Skin of body (tissue), 2 donors: Measurements from ENCODE around the gene RBM20. TPM values are rescaled to one million over a fixed set of nuclear protein-coding genes. Genes with fewer than 3 reads are reported as not detected.
A peak's percentile ranks its signal among the peaks of the same experiment; 100 is the strongest.
"Not testable (repeated sequence)": the region's sequence is repeated elsewhere in the genome, so short reads cannot be mapped to it uniquely, and the experiment has no call there.

Experiments
- DNase-seq: peaks from one replicate; lab custom pipeline; 2025; lab: John Stamatoyannopoulos, UW
- total RNA-seq: library from RNA; depleted of rRNA; stranded (reverse); fragments of >200 nt; gene quantifications from one replicate; pipeline ENCODE4 v1.2.3, GENCODE V29; 2014

Gene RBM20
- total RNA-seq: 2.4 TPM

DNA sequence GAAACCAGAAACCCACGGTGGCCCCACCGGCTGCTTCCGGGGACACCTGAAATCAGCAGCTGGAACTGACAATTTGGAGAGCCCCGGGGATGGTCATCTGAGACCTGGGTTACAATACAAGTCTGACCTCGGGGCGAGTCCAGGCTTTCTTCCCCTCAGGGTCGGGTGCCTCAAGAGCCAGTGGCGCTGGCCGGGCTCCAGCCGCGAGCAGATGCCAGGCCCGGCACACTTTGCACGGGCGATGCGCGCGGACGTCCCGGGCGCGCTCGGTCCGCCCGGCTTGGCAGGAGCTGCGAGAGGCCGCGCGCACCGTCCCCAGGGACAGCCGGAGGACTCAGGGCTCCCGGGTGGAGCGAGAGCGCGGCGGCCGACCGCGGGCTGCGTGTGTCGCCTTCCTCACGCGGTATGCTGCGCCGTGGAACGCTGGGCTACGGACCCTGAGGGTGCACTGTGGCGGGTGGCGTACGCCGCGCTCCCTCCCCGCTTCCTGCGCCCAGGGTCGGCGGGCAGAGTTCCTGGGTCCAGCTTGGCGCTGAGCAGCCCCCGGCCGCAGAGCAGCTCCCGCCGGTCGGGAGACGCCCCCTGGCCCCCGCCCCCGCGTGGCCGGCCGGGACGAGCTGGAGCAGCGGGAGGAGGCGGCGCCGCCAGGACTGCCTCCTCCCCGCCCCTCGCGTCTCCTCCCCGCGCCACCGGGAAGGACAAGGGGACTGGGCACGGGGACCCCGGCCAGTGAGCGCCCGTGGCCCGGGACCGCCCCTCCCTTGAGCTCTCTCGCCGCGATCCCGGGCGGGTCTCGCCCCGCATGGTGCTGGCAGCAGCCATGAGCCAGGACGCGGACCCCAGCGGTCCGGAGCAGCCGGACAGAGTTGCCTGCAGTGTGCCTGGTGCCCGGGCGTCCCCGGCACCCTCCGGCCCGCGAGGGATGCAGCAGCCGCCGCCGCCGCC, at the start of gene RBM20:
Gene RBM20 (plus strand): TSS at position 684 of the 945 bp plus-strand sequence. CDS start 119 bp downstream, at position 803.
- DNase-seq: no peak

DNA sequence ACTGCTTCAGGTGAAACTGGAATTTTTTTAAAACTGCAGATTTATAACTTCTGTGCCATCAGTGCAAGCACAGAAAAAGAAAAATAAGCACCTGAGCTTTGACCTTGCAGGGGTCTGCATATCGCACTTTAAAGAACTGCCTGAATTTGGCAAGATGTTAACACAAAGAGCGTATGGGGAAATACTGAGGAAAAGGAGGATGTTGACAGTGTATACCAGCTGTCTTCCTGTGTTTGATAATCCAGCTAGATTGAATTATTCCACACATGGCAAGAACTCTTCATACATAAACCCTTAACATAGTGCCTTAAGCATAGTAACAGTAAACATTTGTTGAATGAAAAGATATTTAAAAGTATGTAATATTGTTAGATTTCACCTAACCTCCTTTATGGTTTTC, 46.7 kb upstream of the RBM20 start:
- no peak for DNase-seq

DNA sequence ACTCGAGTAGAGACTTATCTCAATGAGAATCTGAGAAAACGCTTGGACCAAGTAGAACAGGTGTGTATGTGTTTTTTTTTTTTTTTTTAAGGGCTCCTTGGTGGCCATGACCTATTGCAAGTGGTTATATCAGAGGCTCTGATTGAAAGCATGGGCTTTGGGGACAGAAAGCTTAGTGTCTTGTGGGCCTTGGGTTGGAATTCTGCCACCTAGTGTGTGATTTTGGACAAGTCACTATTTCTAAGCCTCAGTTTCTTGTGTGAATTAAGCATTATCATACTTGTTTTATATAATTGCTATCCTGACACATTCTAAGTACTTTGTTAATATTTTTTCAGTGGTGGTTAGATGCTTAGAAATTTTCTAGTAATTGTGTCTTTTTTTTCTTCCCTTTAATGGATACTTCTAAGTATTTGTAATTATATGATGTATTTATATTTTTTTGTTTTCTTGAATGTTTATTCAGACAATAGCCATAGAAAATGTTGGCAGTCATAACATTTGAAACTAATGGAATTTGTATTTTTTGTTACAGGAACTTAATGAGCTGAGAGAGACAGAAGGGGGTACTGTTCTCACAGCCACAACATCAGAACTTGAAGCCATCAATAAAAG, 43.5 kb upstream of the RBM20 start:
- DNase-seq: peak; percentile 14

DNA sequence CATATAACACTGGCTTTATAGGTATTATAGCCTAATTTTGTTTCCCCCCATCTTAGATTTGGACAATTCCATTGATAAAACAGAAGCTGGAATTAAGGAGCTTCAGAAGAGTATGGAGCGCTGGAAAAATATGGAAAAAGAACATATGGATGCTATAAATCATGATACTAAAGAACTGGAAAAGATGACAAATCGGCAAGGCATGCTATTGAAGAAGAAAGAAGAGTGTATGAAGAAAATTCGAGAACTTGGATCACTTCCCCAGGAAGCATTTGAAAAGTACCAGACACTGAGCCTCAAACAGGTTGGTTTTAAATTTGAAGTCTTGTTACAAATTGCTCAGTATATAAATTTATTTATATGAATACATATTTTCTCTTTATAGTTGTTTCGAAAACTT, 42.6 kb upstream of the RBM20 start:
- DNase-seq: no peak

DNA sequence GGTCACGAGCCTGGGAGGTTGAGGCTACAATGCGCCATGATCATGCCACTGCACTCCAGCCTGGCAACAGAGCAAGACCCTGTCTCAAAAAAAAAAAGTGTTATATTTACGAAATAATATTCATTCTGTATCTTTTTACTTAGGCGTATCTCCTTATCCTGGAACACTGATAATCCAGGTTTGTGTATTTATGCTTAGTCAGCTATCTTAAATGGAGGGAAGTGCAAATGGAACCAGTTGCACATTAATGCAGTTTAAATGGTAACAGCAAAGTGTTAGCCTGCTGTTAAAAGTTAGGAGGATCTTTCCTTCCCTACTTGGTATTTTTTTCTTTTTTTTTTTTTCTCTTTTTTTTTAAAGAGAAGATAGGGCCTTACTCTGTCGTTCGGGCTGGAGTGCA, 36.0 kb upstream of the RBM20 start:
- DNase-seq: no peak

DNA sequence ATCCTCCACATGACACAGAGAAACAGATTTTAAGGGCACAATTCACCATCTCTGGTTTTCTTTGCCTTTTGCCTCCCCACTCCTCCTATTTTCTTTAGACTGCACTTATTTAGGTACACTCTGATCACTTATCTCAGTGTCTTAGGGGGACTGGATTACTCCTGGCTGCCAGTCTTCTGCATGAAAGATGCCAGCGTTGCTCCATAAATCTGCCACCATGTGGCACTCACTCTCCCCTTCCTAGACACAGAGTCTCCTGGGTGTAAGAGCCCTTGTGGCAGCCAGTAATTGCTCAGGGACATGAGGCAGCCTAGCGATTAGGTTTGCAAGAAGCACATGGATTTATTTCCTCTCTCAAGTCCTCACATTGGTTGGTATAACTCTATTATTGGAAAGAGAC, 34.5 kb upstream of the RBM20 start:
- no peak for DNase-seq

DNA sequence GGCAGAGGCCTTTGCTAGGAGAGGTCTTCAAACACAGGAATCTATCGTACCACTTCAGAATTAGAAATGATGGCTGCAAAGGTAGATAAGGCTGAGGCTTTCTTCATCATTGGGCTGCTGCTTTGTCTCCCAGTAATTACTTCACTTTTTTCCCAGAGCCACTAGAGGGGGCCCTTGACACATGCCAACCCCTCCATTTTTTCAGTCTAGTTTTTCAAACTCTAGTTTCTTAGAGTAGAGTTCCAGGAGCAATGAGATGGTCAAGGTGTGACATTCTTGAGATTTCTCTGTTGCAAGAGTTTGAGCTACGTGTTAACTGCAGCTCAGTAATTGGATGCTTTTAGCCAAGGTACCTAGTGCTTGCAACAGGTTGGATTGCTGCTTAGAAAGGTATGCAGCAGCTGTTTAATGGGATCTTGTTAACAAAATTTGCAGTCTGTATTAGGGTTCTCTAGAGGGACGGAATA, 33.8 kb upstream of the RBM20 start:
- no peak for DNase-seq

DNA sequence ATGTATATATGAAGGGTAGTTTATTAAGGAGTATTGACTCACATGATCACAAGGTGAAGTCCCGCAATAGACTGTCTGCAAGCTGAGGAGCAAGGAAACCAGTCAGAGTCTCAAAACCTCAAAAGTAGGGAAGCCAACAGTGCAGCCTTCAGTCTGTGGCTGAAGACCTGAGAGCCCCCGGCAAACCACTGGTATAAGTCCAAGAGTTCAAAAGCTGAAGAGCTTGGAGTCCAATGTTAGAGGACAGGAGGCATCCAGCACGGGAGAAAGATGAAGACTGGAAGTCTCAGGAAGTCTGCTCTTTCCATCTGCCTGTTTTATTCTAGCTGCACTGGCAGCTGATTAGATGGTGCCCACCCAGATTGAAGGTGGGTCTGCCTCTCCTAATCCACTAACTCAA, 33.4 kb upstream of the RBM20 start:
- not testable (repeated sequence) for DNase-seq

DNA sequence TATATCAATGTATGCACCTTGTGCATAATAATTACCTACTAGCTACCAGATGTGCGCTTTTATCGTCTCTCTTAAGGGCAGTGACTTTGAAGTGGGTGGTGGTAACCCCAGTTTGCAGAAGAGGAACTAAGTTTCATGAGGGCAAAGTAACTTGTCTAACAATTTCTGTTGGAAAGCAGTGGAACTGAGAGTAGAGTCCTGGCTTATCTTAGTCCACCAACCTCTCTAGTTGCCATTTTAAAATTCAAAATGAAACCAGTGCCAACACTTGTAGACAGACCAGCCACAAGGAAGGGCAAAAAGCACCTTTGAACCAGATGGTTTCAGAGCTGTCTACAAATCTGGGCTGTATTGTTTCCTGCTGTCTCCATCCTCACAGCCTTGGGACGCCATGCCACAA, 32.0 kb upstream of the RBM20 start:
- DNase-seq: no peak

DNA sequence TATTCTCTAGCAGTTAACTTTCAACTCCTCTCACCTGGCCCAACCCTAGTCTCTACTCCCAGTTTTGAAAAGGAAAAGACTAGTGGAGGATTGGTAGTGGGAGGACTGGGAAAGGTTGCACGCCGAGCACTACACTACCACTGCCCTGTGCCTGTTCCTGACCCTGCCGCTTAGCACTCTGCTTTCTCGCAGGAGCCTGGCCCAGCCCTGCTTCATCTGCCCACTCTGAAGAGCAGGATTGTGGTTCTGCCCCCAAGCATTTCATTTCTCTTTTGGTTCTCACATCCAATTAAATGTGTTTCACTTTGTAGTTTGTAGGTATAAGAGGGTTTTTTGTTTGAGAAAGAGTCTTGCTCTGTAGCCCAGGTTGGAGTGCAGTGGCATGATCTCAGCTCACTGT, 31.5 kb upstream of the RBM20 start:
- DNase-seq: no peak

DNA sequence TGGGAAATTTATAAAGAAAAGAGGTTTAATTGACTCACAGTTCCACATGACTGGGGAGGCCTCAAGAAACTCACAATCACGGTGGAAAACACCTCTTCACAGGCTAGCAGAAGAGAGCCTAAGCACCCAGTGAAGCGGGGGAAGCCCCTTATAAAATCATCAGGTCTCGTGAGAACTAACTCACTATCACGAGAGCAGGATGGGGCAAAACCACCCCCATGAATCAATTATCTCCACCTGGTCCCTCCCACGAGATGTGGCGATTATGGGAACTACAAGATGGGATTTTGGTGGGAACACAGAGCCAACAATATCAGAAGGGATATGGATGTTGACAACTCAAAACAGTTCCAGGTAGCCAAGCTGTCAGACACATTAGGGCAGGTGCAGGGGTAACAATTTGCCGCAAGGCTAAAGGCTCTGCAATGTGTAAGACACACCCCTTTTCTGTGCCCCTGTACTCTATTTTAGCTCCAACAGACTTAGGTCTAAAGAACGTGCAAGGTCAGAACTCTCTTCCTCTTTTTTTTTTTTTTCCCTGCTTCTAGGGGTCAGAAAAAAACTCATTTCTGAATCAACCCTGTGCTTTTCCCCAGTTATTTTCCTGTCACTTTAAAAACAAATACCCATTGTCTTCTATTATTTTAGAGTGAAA, 30.7 kb upstream of the RBM20 start:
- DNase-seq: no peak

DNA sequence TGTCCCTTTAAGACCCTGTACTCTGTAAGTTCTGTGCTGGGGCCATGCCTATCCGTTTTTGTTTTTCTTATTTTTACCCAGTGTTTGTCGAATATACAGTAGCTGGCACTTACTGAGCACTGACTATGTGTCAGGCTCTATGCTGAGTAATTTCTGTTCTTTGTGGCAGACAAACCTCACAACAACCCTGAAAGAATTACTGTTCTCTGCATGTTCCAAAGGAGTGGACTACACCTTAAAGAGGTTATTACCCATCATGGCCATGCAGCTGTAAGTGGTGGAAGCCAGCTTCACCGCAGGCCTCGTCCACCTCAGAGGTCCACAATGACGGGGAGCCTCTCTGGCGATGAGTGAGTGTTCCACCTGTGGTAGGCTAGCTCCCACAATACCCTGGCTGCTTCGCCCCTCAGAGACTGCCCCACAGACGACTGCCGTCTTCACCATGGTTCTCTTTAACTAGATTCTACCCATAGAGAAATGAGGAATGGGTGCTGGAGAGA, 30.1 kb upstream of the RBM20 start:
- no peak for DNase-seq

DNA sequence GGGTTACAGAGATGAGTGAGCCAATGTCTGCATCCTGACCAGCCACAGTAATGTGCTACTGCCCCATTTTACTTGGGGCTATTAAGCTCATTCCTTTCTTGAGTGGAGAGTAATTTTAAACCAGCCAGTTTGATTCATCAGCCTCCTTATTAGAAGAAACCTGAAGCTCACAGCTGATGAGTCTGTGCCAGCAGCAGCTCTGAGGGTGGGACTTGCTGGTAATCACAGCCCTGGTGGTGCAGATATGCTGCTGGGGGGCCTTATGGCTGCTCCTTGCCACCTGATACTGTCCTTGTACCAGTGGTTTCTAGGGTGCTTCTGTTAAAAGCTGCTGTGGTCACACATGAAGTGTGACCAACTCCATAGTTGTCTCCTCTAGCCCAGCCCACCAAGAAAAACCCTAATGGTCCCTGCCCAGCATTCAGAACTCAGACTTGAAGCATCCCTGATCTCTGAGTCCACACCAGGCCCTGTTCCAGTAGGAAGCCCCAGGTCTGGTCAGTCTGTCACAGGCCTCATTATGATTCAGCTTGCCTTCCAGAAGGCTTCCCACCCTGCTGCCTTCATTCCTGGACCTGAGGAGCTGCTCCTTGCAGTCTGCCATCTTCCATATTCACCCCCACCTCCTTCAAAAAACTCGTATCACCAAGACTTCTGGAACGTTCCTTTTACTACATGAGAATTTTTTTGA, 28.9 kb upstream of the RBM20 start:
- no peak for DNase-seq

DNA sequence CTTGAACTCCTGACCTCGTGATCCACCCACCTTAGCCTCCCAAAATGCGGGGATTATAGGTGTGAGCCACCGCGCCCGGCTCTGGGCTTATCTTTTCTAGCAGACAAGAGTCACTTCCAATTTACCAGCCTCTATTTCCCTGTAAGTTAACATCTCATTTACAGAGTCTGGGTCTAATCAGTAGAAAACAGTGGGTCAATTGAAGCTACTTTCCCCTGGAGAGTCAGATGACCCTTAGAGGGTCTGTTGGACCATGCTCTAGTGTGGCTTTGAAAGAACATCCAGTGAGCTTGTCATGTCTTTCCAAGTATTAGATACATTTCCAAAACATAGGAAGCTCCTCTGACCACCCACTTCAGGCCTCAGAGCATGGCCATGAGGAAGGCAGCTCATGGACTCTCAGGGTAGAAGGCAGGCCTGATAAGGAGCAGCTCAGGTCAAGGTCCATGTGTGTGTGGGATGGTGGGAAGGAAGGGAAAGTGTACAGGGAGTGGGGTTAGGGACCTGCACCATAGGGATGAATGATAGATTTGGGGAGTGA, 27.6 kb upstream of the RBM20 start:
- DNase-seq: no peak

DNA sequence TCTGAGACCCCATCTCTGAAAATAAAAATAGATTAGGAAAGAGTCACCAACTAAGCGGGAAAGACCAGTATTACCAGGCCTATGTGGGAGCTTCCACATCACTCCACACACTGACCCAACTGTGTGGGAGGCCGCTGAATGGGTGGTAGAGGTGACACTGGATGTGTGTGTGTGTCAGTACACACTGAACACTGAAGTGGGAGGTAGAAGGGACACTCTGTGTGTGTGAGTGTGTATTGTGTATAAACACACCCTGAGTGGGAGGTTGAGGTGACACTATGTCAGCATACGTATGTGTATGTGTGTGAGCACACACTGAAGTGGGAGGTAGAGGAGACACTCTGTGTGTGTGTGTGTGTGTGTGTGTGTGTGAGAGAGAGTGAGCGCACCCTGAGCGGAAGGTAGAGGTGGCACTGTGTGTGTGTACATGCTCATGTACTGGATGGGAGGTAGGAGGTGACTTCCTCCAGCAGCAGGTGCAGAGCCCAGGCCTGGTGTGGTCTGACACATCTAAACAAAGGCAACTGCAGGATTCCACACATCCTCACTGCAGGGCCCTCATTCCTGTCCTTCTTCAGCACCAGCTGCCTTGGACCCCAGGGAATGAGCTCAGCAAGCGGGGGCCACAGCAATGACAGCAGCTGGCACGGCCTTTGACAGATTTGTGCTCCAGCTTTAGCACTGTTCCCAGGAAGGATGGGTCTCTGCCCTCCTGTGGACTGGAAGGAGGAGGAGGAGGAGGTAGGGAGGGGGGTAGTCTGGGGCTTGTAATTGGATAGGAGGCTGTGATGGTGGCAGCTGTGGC, 26.5 kb upstream of the RBM20 start:
- no peak for DNase-seq

DNA sequence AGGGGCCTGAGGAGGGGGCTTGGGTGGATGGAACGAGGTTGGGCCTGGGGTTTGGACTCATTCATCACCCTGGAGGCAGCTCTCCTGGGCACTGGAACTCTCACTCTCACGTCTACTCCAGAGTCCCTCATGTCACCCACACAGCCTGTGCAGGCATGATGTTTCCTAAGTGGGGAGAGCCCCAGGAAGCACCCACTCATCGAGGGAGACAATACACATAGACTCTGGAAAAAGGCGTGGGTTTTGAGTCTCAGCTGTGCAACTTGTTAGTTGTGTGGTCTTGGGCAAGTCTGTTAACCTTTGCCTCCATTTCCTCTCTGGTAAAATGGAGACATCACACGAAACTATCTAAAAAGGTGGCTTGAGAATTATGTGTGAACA, 25.9 kb upstream of the RBM20 start:
- no peak for DNase-seq

DNA sequence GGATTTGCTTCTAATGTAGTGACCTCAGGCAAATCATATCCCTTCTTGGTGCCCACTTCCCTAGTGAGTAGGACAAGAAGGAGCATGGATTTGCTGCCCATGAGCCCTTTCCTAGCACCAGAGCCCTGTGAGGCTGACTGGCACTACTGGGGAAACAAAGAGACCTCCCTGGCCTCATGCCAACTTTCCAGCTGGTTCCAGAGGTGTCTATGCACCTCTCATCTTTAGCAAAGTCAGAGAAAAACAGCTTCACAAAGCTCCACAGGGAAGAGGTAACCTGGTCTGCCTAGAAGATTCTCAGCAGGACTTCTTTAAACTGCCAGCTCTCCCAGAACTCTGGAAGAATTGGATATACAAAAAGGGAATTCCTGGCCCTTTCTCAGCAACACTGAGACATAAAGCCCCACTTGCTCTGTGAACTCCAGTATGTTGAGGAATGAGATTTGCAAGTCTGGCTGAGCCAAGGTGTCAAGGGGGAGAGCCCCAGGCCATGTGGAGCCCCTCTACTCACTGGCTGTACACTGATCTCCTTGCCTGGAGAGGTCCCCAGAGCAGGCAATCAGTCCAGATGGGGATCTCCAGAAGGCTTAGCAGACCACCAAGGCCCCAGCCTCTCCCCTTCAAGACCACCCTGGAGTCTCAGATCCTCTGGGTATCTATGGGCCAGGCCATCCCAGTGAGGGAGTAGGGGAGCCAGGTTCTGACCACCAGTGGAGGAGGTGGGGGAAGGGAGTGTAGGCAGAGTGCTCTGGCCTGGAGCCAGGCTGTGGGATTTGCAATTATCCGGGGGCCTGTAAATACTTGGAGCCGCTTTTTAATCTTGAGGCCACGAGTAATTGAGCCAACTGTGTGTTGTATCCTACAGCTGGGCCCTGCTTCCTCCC, 24.4 kb upstream of the RBM20 start:
- no peak for DNase-seq

DNA sequence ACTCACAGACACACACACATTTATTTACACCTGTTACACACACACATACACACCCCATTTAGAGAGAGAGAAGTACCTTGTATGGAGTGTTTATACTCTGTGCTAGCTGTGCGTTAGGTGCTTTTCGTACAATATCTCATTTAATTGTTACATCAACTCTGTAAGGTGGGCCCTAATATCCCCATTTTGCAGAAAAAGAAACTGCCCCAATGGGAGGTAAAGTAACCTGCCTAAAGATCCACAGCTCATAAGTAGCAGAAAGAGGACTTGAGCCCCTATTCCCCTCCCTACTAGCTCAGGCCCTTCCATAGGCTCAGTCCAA, 23.8 kb upstream of the RBM20 start:
- DNase-seq: no peak

DNA sequence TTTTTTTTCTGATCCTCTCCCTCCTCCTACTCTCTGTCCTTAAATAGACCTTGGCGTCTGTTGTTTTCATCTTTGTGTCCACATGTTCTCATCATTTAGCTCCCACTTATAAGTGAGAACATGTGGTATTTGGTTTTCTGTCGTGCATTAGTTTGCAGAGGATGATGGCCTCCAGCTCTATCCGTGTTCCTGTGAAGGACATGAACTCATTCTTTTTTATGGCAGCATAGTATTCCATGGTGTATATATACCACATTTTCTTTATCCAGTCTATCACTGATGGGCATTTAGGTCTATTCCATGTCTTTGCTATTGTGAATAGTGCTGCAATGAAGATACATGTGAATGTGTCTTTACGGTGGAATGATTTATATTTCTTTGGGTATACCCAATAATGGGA, 20.8 kb upstream of the RBM20 start:
- DNase-seq: not testable (repeated sequence)
